Fibroblast of peridontal ligament (primary cell): ENCODE data around the gene CHRNB4.

Experiments
- DNase-seq: peaks from one replicate; pipeline ENCODE4 v3.0.0-alpha.2; 2010; ENCODE audit errors: extremely low read depth

Gene CHRNB4

GRCh38 chr15:78634210-78635145 is 6.5 kb downstream of the CHRNB4 start:
- no peak for DNase-seq

- DNase-seq = no peak
Observed at GRCh38 chr15:78633348-78633747, 7.7 kb downstream of the CHRNB4 start.

DNA sequence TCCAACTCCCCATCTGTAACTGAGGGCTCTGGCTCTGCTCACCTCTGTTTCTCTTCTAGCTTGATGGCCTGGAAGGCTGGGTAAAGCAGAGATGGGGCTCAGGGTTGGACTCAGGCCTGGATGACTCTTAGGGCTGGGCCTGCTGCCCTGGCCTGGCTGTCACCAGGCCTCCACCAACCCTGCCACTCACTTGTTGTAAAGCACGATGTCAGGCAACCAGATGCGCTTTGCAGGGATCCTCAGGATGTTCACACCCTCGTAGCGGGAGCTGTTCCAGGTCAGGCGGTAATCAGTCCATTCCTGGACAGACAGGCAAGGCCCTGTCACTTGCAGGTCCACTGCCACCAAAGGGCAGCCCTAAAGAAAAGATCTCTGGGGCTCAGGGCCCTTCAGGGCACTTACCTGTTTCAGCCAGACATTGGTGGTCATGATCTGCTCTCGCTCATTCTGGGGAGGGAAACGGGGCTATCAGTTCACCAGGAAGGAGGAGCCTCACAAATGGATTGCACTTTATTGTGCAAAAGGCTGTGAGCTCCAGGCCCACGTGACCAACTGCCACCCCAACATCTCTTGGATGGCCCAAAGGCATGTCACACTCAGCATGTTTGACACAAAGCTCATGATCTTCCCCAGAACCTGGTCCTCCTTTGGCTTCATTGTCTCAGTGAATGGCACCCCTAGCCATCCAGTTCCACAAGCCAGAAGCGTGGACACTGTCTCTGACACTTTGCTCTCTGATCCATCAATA is 9.9 kb downstream of the CHRNB4 start:
- no peak for DNase-seq

GRCh38 chr15:78629716-78630065 is 11.3 kb downstream of the CHRNB4 start:
- DNase-seq = no peak

GRCh38 chr15:78629031-78629715 is 11.8 kb downstream of the CHRNB4 start:
- no peak for DNase-seq

DNA sequence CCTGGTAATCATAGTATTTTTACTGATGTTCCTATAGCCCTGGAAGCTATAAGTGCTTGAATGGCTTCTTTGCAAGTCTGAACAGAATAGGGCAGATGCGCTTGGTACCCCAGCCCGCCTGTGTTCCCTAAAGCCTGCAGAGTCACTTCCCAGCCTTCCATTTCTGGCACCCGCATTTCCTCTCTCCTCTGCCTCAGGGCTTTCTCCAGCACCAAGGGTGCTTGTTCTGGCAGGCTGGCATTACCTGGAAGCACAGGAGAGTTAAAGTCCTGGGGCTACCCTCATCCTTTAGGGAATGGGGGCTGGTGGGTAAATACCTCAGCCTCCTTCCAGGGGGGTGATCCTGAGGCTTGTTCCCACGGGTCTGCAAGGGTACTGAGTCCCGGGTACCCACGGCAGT is 12.8 kb downstream of the CHRNB4 start:
- DNase-seq = no peak

DNA sequence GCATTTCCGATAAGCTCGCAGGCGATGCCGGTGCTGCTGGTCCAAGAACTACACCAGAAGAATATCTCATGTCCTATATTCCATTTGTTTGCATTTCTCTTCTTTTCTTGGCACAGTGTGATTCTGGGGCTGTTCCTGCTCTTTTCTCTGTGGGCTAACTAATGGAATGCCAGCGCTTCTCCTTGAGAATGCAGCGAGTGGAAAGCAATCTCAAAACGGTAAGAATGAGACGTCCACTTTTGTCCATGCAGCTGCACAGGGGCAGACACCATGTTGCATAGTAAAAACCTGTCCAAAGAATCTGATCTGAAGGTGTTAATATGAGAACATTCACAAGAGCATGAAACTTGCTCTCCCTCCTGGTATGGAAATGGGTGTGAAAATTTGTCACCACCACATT is 13.7 kb downstream of the CHRNB4 start:
- DNase-seq = no peak

- DNase-seq = no peak
Observed at GRCh38 chr15:78626381-78626995, 14.5 kb downstream of the CHRNB4 start.

GRCh38 chr15:78625606-78626280 is 15.3 kb downstream of the CHRNB4 start:
- no peak for DNase-seq

DNA sequence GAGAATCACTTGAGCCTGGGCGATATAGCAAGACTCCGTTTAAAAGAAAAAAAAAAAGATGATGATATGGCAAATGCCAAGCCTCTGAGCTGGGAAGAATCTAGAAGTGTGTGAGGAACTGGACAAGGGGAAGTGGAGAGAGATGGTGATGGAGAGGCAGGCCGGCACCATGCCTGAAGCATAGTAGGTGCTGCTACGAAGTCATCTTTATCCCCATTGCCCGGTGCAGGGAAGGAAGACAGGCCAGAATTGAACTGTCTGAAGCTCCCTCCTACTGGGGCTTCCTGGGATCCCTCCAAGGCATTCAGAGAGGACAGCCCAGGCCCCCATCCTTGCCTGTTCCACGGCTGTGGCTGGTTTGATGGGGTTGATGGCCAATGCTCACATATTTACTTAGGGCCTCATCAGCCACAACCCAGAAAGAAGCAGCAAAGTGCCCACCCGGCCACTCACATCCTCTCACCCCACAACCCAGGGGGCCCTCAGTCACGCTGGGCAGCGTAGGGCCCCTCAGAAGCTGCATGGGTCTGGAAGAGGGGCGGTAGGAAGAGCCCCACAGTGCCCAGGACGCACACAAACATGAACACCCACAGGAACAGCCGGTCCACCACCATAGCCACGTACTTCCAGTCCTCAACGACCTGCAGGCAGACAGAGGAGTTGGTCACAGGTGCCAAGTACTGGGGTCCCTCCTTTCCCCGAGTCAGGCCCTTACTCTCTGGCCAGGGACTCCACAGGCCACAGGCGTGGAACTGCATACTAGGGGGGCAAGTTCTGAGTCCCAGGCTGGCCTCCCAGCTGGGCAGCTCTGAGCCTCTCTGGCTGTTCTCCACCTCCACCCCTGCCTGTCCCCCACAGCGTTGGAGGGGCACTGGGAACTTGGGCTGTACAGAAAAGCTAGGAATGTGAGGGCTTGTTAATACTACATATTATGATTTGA is 16.1 kb downstream of the CHRNB4 start:
- no peak for DNase-seq

DNA sequence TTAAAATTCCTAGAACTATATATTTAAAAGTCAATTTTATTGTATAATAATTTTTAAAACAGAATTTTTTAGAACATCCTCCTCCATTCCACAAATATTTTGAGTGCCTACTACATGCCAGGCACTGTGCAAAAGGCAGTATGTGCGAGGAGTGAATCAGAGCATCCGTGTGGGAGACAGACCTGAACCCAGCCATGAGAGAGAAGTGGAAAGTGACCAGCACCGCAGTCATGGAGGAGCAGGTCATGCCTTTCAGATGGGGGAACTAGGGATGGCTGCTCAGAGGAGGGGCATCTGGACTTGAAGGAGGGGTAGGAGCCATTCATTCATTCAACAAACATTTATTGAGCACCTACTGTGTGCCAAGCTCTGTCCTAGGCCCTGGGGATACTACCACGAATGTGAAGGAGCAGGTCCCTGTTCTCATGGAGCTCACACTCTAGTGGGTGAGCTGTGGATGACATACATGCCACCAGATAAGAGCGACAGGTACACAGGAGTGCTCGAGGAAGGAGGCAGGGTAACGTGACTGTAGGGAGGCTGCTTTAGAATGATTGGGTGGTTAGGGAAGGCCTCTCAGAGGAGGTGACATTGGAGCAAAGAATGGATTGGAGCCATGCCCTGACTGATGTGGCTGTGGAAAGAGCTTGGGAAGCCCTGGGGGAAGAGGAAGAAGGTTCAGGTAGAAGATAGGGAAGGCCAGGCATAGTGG is 17.1 kb downstream of the CHRNB4 start:
- DNase-seq = no peak

DNA sequence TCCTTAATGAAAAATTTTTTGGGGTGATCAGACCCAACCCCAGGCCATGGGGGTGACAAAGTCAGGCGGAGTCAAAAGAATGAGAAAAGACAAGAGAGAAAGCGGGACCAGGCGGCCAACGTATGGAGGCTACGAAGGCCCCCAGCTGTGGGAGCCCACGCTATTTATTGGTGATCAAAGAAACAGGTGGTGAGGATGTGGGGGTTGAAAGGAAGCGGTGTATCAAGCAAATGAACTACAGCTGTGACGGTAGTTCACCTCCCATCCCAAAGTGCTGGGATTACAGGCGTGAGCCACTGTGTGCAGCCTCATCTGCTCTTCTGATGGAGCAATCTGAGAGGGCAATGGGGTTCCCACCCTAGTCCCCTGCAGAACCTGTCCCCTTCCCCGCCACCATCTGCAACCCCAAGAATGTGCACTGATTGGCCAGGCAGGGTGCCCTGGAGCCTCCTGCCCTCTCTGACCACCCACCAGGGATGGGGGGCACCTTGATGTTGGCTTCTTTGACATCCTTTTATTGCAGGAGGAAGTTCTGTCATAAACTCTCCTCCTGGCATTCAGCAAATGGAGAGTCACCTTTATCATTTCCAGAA is 19.1 kb downstream of the CHRNB4 start:
- no peak for DNase-seq

DNA sequence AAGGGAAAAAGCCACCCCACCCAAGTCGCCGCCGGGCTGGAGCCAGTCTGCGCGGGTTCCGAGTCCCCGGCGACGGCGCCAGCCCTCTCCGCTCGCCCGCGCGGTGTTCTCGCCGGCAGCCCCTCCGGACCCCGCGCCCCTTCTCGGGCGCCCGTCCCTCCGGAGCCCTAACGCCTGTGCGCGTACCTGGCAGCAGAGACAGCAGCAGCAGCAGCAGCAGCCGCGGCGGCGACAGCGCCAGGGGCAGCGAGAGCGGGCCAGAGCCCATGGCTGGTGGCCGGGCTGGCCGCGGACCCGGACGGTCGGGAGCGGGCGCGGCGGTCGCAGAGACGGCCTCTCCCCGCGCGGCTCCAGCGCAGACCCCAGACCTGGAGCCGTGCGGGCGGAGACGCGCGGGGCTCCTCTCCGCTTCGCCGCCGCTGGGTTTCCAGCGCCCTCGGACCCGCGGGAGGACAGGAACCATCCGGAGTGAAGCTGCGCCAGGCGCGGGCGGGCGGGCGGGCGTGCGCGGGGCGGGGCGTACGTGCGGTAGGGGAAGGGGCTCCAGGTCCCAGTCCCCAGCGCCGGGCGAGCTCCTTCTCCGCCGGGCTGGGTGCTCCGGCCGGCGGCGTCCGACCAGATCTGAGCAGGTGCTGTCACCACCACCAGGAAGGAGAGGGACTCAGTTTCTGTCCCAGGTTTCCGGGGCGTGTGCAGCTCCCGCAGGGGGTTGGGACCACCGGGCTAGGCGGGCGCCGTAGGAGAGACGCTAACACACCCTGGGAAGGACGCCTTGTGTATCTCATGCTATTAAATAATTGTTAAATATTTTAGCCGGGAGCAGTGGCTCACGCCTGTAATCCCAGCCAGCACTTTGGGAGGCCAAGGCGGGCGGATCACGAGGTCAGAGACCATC is 20.2 kb downstream of the CHRNB4 start, which contains the start of gene CHRNA3:
Gene CHRNA3, minus strand, starts transcription at position 470 of the 895 bp plus-strand sequence. Its CDS starts 202 bp downstream, at position 268.
- no peak for DNase-seq

DNA sequence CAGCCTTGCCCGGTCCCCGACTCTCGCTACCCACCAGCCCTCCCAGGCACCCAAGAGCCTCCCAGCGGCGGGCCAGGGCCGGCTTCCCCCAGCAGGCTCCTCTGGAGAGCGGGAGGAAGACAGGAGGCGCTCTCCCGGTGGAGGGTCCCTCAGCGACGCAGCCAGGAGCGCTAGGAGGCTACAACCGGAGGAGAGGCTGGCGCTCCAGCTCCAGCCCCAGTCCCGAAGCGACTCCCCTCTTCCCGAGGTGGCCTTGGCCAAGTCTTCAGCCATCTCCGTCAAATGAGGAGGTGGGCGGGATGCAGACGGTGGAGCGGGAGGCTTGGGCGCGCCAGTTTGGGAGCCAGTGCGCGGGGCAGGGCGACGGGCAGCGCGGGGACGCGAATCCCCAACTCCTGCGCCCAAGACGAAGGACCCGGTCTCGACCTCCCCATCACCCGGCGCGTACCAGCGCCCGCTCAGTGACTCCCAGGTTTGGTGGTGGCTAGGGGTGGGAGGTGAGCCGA is 20.9 kb downstream of the CHRNB4 start:
- no peak for DNase-seq

DNA sequence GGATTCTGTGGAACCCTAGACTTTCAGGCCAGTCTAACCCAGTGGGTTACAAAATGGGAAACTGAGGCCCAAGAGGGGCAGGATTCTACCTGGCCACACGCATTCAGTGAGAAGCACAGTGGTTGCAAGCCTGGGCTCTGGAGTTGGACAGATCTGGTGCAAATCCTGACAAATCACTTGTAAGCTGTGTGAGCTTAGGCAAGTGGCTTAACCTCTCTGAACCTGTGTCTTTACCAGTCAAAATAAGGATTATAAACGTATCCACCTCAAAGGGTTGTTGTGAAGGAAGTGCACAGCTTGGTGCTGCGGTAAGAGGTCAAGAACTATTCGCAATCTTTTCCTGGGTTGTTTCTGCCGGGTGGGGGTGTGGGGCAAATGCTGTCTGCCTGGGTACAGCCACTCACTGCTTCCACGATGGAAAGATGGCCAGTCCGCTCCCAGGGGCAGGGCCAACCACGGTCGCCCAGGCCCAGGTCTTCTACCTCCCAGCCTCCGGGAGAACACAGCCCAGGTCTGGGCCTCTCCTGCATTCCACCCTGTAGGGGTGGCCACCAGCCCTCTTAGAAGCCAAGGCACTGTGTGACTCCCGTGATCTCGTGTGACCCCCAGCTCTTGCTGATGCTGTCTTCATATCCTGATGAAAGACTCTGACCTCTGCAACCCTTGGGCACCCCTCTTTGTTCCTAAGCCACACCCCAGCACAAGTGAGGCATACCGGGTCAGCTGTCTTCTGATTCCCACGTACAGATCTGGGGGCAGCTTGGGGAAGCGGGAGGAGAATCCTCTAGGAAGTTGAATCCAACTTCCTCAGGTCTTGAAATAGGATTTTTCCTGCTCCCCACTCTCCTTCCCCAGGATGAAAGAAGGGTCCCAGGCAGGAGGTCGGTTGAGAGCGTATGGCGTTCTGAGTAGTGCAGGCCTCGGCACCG is 21.7 kb downstream of the CHRNB4 start:
- DNase-seq = no peak

DNA sequence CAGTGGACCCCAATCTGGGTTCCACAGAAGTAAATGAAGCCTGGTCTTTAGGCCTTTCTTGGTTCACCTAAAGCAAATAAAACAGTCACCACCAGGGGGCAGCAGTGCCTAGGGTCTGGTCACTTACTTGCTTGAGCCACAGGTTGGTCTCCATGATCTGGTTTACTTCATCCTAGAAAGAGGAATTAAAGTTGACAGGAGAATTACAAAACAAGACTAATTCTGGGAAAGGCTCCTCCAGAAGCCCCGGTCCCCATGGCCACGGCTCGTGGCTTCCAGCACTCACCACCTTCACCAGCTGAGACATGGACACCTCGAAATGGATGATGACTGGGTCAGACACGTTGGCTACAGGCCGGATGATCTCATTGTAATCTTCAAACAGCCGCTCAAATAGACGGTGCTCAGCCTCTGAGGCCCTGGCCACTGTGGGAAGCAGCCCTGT is 22.5 kb downstream of the CHRNB4 start:
- peak; percentile 92 for DNase-seq

- DNase-seq = no peak
Observed at GRCh38 chr15:78618064-78618463, 22.9 kb downstream of the CHRNB4 start.
